ENCODE data around the gene LRCH1. TPM values are rescaled to one million over a fixed set of nuclear protein-coding genes. Genes with fewer than 3 reads are reported as not detected.

Gene LRCH1
- total RNA-seq, 4 donors from 2014 or later, result 34.3 to 43.9 (median 40.3) TPM

DNA sequence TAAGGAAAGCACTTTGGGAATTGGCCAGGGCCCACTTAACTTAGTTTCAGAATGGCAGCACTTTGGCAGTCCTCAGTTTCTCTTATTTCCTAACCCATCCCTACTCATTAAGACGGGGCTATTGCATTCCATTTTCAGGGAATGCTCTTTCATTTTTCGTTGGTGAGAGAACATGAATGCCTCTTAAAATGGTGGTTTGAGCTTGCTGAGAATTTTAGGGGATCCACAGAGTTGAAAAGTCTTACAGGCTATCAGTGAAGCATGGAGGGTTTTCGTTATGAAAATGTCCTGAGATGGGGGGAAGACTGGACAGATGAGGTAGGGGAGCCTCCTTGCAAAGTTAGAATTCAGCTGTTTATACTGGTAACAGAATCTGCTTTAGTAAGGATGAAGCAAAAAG is 71.4 kb downstream of the LRCH1 start:
- no peak for DNase-seq (ENCODE audit: low spot score in 2 of 2)
- intact Hi-C loops (cut with DNase I; ENCODE audit: low total_unique reads), result no loop called here
- H3K4me3 ChIP-seq (ENCODE audit: low read depth, poor library complexity, severe bottlenecking), result no peak overlapping the region
- no peak for TF ChIP-seq POLR2A (IDR thresholded peaks at IDR 0.05)
- TF ChIP-seq, protein P1, sequence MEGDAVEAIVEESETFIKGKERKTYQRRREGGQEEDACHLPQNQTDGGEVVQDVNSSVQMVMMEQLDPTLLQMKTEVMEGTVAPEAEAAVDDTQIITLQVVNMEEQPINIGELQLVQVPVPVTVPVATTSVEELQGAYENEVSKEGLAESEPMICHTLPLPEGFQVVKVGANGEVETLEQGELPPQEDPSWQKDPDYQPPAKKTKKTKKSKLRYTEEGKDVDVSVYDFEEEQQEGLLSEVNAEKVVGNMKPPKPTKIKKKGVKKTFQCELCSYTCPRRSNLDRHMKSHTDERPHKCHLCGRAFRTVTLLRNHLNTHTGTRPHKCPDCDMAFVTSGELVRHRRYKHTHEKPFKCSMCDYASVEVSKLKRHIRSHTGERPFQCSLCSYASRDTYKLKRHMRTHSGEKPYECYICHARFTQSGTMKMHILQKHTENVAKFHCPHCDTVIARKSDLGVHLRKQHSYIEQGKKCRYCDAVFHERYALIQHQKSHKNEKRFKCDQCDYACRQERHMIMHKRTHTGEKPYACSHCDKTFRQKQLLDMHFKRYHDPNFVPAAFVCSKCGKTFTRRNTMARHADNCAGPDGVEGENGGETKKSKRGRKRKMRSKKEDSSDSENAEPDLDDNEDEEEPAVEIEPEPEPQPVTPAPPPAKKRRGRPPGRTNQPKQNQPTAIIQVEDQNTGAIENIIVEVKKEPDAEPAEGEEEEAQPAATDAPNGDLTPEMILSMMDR (IDR thresholded peaks at IDR 0.05), result no peak
- WGBS, 2 donors, result 93 to 98% methylated on average over 3 of the region's 3 CpGs

DNA sequence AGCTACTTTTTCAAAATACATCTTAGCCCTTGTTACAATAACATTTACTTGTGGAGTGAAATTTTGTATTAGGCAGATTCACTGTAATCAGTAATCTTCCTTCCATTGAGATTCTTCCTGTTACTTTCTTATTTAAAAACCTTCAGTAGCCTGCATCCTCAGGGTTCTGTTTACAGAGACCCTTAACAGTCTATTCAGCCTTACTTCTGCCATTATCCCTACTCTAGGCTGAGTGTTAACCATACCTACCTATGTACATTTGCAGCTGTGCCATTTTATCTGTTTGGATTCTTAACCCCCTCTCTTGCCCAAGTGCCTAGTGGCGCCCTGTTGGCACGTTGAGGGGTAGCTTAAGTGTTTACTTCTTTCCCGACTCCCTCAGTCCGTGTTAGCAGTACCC is 71.9 kb downstream of the LRCH1 start:
- intact Hi-C loops (cut with DNase I; ENCODE audit: low total_unique reads), result no loop called here
- 89 to 91% methylated on average over 4 of the region's 4 CpGs for WGBS, 2 donors
- H3K4me3 ChIP-seq (ENCODE audit: low read depth, poor library complexity, severe bottlenecking), result no peak overlapping the region
- no peak for DNase-seq (ENCODE audit: low spot score in 2 of 2)
- TF ChIP-seq, protein P1 (IDR thresholded peaks at IDR 0.05), result no peak
- TF ChIP-seq POLR2A (IDR thresholded peaks at IDR 0.05), result no peak

DNA sequence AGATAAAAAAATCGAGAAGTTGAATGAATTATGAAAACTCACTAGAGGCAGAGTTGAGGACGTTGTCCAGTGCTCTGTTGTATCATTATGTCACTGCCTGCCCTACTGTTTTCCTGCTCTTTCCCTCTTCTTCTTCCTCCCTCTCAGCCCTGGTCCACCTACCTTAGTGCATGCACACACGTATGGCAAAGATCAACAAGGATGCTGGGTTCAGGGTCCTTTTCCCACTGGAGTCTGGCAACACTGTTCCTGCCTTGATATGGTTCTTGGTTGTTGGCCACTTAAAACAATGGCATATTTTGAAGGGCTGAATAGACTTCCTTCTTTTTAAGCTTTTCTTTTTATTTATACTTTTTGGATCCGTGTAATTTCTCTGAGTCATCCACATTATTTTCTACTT is 74.5 kb downstream of the LRCH1 start:
- no peak overlapping the region for H3K4me3 ChIP-seq (ENCODE audit: low read depth, poor library complexity, severe bottlenecking)
- WGBS, 2 donors, result 79 to 81% methylated on average over 4 of the region's 4 CpGs
- TF ChIP-seq, protein P1 (IDR thresholded peaks at IDR 0.05), result no peak
- no peak for TF ChIP-seq POLR2A (IDR thresholded peaks at IDR 0.05)
- no peak for DNase-seq (ENCODE audit: low spot score in 2 of 2)
- intact Hi-C loops (cut with DNase I; ENCODE audit: low total_unique reads), result no loop called here

DNA sequence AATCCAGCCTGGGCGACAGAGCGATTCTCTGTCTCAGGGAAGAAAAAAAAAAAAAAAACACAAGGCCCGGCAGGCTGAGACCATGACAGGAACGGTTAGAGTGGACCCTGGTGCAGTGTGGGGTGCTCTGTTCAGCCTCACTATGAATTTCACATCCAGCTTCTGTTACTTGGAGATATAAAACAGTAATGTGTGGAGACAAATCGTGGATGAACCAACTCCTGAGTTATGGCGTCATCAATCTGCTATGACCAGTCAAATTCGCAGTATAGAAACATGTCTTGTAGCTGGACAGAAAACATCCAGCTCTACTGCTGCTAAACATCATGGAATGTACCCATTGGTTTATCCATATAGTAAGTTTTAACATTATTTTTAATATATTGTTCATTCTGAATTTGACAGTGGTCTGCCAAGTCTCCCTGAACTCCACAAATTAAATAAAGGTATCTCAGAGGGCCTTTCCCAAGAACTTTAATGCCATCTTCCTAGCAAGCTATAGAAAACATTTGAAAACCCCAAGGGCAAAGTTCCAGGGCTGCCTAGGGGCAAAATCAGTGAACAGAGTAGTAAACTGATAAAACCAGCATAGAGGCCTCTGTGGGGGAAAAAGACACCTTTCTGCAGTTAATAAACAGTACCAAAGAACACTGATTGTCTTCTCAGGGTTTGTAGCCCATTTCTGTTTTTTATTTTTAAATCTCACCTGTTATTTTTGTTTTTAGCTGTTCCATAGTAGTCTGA is 75.8 kb downstream of the LRCH1 start:
- H3K4me3 ChIP-seq (ENCODE audit: low read depth, poor library complexity, severe bottlenecking), result no peak overlapping the region
- intact Hi-C loops (cut with DNase I; ENCODE audit: low total_unique reads), result no loop called here
- no peak for DNase-seq (ENCODE audit: low spot score in 2 of 2)
- TF ChIP-seq, protein P1 (IDR thresholded peaks at IDR 0.05), result no peak
- no peak for TF ChIP-seq POLR2A (IDR thresholded peaks at IDR 0.05)
- WGBS, 2 donors, result 96 to 99% methylated on average over 7 of the region's 7 CpGs

GRCh38 chr13:46629811-46630413 is 76.9 kb downstream of the LRCH1 start:
- WGBS, 2 donors, result 57 to 69% methylated on average over 1 of the region's 1 CpG
- DNase-seq (ENCODE audit: low spot score in 2 of 2), result no peak
- H3K4me3 ChIP-seq (ENCODE audit: low read depth, poor library complexity, severe bottlenecking), result no peak overlapping the region
- intact Hi-C loops (cut with DNase I; ENCODE audit: low total_unique reads), result no loop called here
- TF ChIP-seq POLR2A (IDR thresholded peaks at IDR 0.05), result no peak
- TF ChIP-seq, protein P1 (IDR thresholded peaks at IDR 0.05), result no peak

Data from lower leg skin (tissue), 4 donors.